MM.1S (cell line): ENCODE results near the gene GAS2L1.

Experiments
- EZH2 ChIP-seq: fragments of 300-600 bp; sonication (generic); optimal IDR thresholded peaks from 2 replicates; pipeline ENCODE3; 2017; ENCODE audit warnings: low read depth, mild to moderate bottlenecking, antibody characterized with exemption, low read length, mixed read lengths
- EZH2phosphoT487 ChIP-seq: fragments of 300-600 bp; sonication (generic); IDR thresholded peaks from 2 replicates; pipeline ENCODE4 v1.6.1; 2018; ENCODE audit warnings: antibody characterized with exemption, low read length
- TF ChIP-seq, protein P1 (sequence below): fragments of 300-600 bp; sonication (generic); IDR thresholded peaks from 2 replicates; pipeline ENCODE4 v1.5.1; 2016; ENCODE audit warnings: antibody characterized with exemption, low read length, mixed read lengths

- TF ChIP-seq, protein P1, sequence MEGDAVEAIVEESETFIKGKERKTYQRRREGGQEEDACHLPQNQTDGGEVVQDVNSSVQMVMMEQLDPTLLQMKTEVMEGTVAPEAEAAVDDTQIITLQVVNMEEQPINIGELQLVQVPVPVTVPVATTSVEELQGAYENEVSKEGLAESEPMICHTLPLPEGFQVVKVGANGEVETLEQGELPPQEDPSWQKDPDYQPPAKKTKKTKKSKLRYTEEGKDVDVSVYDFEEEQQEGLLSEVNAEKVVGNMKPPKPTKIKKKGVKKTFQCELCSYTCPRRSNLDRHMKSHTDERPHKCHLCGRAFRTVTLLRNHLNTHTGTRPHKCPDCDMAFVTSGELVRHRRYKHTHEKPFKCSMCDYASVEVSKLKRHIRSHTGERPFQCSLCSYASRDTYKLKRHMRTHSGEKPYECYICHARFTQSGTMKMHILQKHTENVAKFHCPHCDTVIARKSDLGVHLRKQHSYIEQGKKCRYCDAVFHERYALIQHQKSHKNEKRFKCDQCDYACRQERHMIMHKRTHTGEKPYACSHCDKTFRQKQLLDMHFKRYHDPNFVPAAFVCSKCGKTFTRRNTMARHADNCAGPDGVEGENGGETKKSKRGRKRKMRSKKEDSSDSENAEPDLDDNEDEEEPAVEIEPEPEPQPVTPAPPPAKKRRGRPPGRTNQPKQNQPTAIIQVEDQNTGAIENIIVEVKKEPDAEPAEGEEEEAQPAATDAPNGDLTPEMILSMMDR: no peak
- TF ChIP-seq EZH2: no peak
- no peak for TF ChIP-seq EZH2phosphoT487
Observed at GRCh38 chr22:29260601-29261315, 45.7 kb upstream of the GAS2L1 start.
